B cell (primary cell): ENCODE data around the gene USP30. TPM values are rescaled to one million over a fixed set of nuclear protein-coding genes. Genes with fewer than 3 reads are reported as not detected.
A peak's percentile ranks its signal among the peaks of the same experiment; 100 is the strongest.

ENCODE experiments used
- ATAC-seq: fragments of 200-7000 bp; cut with Tn5 transposase; one replicate; pipeline ENCODE4 v1.10.0; 2021; ENCODE audit warnings: low read depth, mild to moderate bottlenecking, moderate number of reproducible peaks, moderate library complexity
- CTCF ChIA-PET: fragments of 350-600 bp; sonication (Branson Sonifier 250); formaldehyde crosslinking; loops from one replicate; lab custom pipeline; 2021; ENCODE audit warnings: antibody characterized with exemption, inconsistent platforms; lab: Charles Lee
- POLR2A ChIA-PET: fragments of 350-600 bp; sonication (Branson Sonifier 250); formaldehyde crosslinking; loops from one replicate; lab custom pipeline; 2021; ENCODE audit warnings: antibody characterized with exemption; lab: Charles Lee
- DNase-seq: peaks from one replicate; pipeline ENCODE4 v3.0.0; 2013
- H2AFZ ChIP-seq: 2 replicates; pipeline ENCODE4 v1.6.1; 2012; ENCODE audit warnings: mild to moderate bottlenecking, low read depth, low read length; ENCODE audit not compliant: insufficient read depth, poor library complexity, severe bottlenecking
- H3K27ac ChIP-seq, 2 donors: 1 replicate in 1 of 2; 2 replicates in 1 of 2; pipeline ENCODE4 v1.5.1; 2012 to 2013; ENCODE audit warnings: low read length in 2 of 2, mild to moderate bottlenecking in 2 of 2, moderate library complexity in 1 of 2
- H3K27me3 ChIP-seq, 4 experiments: fragments of 200-600 bp in 1 of 4; sonication (generic) in 1 of 4; replicated peaks in 1 of 4; 1 replicate in 2 of 4; 2 replicates in 2 of 4; pipeline versions ENCODE4 v1.6.1 to v1.7.0; 2013 to 2016; ENCODE audit warnings: low read length in 3 of 4, mild to moderate bottlenecking in 2 of 4, mixed read lengths in 1 of 4, moderate library complexity in 1 of 4; ENCODE audit not compliant: insufficient read depth in 4 of 4, control insufficient read depth in 3 of 4; ENCODE audit errors: control extremely low read depth in 1 of 4
- H3K36me3 ChIP-seq, 2 experiments: replicated peaks in 1 of 2; 1 replicate in 1 of 2; 2 replicates in 1 of 2; pipeline versions ENCODE4 v1.6.1 to v1.7.1; 2013; ENCODE audit warnings: low read length in 1 of 2; ENCODE audit not compliant: insufficient read depth in 2 of 2, control insufficient read depth in 1 of 2; ENCODE audit errors: control extremely low read depth in 1 of 2, extremely low read depth in 1 of 2
- H3K4me1 ChIP-seq, 2 donors: fragments of 200-600 bp in 1 of 2; sonication (generic) in 1 of 2; 1 replicate in 1 of 2; 2 replicates in 1 of 2; pipeline versions ENCODE4 v1.5.1 to v1.6.1; 2013 to 2017; ENCODE audit warnings: low read length in 2 of 2; ENCODE audit not compliant: control insufficient read depth in 2 of 2, insufficient read depth in 2 of 2
- H3K4me2 ChIP-seq: replicated peaks from 2 replicates; pipeline ENCODE3; 2012; ENCODE audit warnings: mild to moderate bottlenecking, low read depth, low read length; ENCODE audit not compliant: poor library complexity, severe bottlenecking
- H3K4me3 ChIP-seq, 5 experiments: fragments of 200-600 bp in 1 of 5; sonication (generic) in 1 of 5; 1 replicate in 3 of 5; 2 replicates in 2 of 5; pipeline versions ENCODE4 v1.5.1 to v1.7.0; 2011 to 2016; ENCODE audit warnings: low read length in 4 of 5, mild to moderate bottlenecking in 4 of 5, low read depth in 2 of 5, control low read depth in 1 of 5, moderate library complexity in 1 of 5; ENCODE audit not compliant: insufficient read depth in 1 of 5; ENCODE audit errors: control extremely low read depth in 1 of 5, extremely low read depth in 1 of 5
- H3K79me2 ChIP-seq: fragments of 200-600 bp; sonication (generic); one replicate; pipeline ENCODE4 v1.6.0; 2016; ENCODE audit warnings: low read length; ENCODE audit not compliant: control insufficient read depth, insufficient read depth
- H3K9ac ChIP-seq: fragments of 200-600 bp; sonication (generic); 2 replicates; pipeline ENCODE4 v1.6.1; 2017; ENCODE audit warnings: mild to moderate bottlenecking, low read length, moderate library complexity
- H3K9me3 ChIP-seq, 3 donors: one replicate each; pipeline versions ENCODE4 v1.6.1 to v1.7.1; 2013; ENCODE audit warnings: low read length in 2 of 3; ENCODE audit not compliant: control insufficient read depth in 2 of 3, insufficient read depth in 1 of 3; ENCODE audit errors: control extremely low read depth in 1 of 3
- H4K20me1 ChIP-seq: 2 replicates; pipeline ENCODE4 v1.6.0; 2012; ENCODE audit warnings: mild to moderate bottlenecking, low read length; ENCODE audit not compliant: insufficient read depth, control insufficient read depth, poor library complexity, severe bottlenecking
- H3K27ac Mint-ChIP-seq: one replicate; pipeline ENCODE4 v1.8.0; 2021; ENCODE audit warnings: mixed read lengths
- H3K27me3 Mint-ChIP-seq: one replicate; pipeline ENCODE4 v1.8.0; 2021; ENCODE audit warnings: mixed read lengths
- H3K4me1 Mint-ChIP-seq: one replicate; pipeline ENCODE4 v1.8.0; 2021; ENCODE audit warnings: mixed read lengths
- H3K4me3 Mint-ChIP-seq: one replicate; pipeline ENCODE4 v1.8.0; 2021; ENCODE audit warnings: mixed read lengths
- H3K9me3 Mint-ChIP-seq: one replicate; pipeline ENCODE4 v1.8.0; 2022; ENCODE audit warnings: mixed read lengths; ENCODE audit not compliant: insufficient read depth
- EZH2 ChIP-seq: IDR thresholded peaks from 2 replicates; pipeline ENCODE4 v1.6.1; 2012; ENCODE audit warnings: borderline replicate concordance, low read depth, mild to moderate bottlenecking, moderate library complexity, low read length; ENCODE audit not compliant: insufficient read depth, poor library complexity, severe bottlenecking
- WGBS: methylation state at CpG from one replicate; pipeline ENCODE4 v1.1.5; 2013; ENCODE audit warnings: missing lambda C conversion rate; ENCODE audit not compliant: insufficient coverage; 5-methylcytosine and 5-hydroxymethylcytosine counted together
- intact Hi-C: fragments of 100-400 bp; cut with micrococcal nuclease; formaldehyde crosslinking; loops from one replicate; pipeline ENCODE4 v1.10.0; 2022
- polyA plus RNA-seq: library from polyadenylated mRNA; depleted of rRNA; stranded (reverse); fragments of >200 nt; gene quantifications from 2 replicates; pipeline ENCODE4 v1.2.3, GENCODE V29; 2012
- total RNA-seq, 2 donors: library from RNA; stranded (reverse); fragments of 120-200 nt in 1 of 2; gene quantifications; 1 replicate in 1 of 2; 2 replicates in 1 of 2; pipeline versions ENCODE4 v1.2.3 to v1.2.4, GENCODE V29; 2013 to 2022
- TF ChIP-seq, protein P1 (sequence below): fragments of 200-600 bp; IDR thresholded peaks from one replicate; pipeline ENCODE4 v1.8.0; 2022; ENCODE audit warnings: antibody characterized with exemption, mild to moderate bottlenecking

The USP30 gene
- total and polyA plus RNA-seq, 2 donors (not counting 1 experiment from before 2014, with no cell fraction given) = 7.2 to 32.5 TPM

DNA sequence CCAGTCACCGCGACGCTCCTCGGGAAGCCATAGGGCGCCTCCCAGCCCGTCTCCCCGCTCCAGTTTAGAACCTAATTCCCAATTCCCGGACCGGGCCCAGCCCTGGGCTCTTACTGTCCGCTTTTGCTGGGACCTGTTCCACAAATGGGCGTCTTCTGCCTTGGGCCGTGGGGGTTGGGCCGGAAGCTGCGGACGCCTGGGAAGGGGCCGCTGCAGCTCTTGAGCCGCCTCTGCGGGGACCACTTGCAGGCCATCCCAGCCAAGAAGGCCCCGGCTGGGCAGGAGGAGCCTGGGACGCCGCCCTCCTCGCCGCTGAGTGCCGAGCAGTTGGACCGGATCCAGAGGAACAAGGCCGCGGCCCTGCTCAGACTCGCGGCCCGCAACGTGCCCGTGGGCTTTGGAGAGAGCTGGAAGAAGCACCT, 45.8 kb downstream of the USP30 start:
- H3K79me2 ChIP-seq = peaks cover 13% of the 10 kb centered on the region
- Mint-ChIP-seq H3K4me1 (peaks cover 27% of the 10 kb centered on the region), H3K27me3 (no peaks in the 10 kb centered on the region), H3K9me3 (no peaks in the 10 kb centered on the region), H3K27ac (peak overlapping the region; percentile 69), H3K4me3 (peak overlapping the region; percentile 92)
- intact Hi-C loops = loop anchor here (1.0 to 10.0 kb wide), 6 partner anchors 14 to 617 kb away; partner anchors contain the start of genes FAM222A, FICD, SELPLG and USP30
- no peaks in the 10 kb centered on the region for H3K9me3 ChIP-seq
- H2AFZ ChIP-seq = peak overlapping the region; percentile 93
- H3K4me2 ChIP-seq = peak overlapping the region; percentile 90
- POLR2A ChIA-PET = interaction anchor here (0.6 kb wide), 1 partner anchor 67 kb away, joined by 6 read pairs; no protein-coding TSS in a partner anchor
- no peak for DNase-seq
- peaks cover 0 to 2% of the 10 kb centered on the region in 2 experiments for H3K36me3 ChIP-seq
- no peak for TF ChIP-seq EZH2
- TF ChIP-seq, protein P1, sequence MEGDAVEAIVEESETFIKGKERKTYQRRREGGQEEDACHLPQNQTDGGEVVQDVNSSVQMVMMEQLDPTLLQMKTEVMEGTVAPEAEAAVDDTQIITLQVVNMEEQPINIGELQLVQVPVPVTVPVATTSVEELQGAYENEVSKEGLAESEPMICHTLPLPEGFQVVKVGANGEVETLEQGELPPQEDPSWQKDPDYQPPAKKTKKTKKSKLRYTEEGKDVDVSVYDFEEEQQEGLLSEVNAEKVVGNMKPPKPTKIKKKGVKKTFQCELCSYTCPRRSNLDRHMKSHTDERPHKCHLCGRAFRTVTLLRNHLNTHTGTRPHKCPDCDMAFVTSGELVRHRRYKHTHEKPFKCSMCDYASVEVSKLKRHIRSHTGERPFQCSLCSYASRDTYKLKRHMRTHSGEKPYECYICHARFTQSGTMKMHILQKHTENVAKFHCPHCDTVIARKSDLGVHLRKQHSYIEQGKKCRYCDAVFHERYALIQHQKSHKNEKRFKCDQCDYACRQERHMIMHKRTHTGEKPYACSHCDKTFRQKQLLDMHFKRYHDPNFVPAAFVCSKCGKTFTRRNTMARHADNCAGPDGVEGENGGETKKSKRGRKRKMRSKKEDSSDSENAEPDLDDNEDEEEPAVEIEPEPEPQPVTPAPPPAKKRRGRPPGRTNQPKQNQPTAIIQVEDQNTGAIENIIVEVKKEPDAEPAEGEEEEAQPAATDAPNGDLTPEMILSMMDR = no peak
- H4K20me1 ChIP-seq = no peaks in the 10 kb centered on the region
- CTCF ChIA-PET = interaction anchor here (3.4 kb wide), 1 partner anchor 14 kb away, joined by 19 read pairs; no protein-coding TSS in a partner anchor
- peak overlapping the region; percentile 77 for H3K9ac ChIP-seq
- peak overlapping the region; percentile 53 to 89 (median 81) for H3K4me3 ChIP-seq
- H3K27ac ChIP-seq = peak overlapping the region in 1 of 2 donors; percentile 53
- H3K4me1 ChIP-seq = peaks cover 19 to 24% of the 10 kb centered on the region in 2 donors
- ATAC-seq = peak; percentile 15
- H3K27me3 ChIP-seq = no peaks in the 10 kb centered on the region
- under 1% methylated on average over 32 of the region's 32 CpGs for WGBS

DNA sequence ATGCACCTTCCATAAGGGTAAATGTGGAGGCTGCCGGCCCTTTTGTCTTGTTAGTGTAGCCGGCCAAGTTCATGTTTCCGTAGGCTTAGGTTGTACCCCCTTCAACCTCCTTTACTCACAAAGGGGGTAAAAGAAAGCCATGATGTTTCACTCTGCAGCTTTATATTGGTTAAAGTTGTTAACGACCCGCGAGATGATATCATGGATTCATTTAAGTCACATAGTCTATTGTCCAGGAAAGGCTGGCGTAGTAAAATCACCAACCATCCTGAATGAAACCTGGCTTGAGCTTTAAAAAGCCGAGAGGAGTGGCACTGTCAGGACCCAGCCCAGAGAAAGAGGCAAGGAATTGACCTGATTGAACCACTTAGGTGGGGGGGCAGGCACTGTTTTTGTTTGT, 46.3 kb downstream of the USP30 start:
- Histone ChIP-seq H3K9me3 (no peaks in the 10 kb centered on the region), H3K27ac (peak overlapping the region in 1 of 2 donors; percentile 53), H3K27me3 (no peaks in the 10 kb centered on the region), H4K20me1 (no peaks in the 10 kb centered on the region), H3K4me2 (peak overlapping the region; percentile 90), H3K79me2 (peaks cover 11% of the 10 kb centered on the region), H3K36me3 (peaks cover under 1 to 7% of the 10 kb centered on the region in 2 experiments), H3K9ac (peak overlapping the region; percentile 77), H3K4me3 (peak overlapping the region; percentile 53 to 89 (median 81)), H2AFZ (peak overlapping the region; percentile 93), H3K4me1 (peaks cover 17 to 21% of the 10 kb centered on the region in 2 donors)
- ATAC-seq (no peak), DNase-seq (no peak)
- ChIA-PET POLR2A (interaction anchor here (0.6 kb wide), 1 partner anchor 67 kb away, joined by 6 read pairs; no protein-coding TSS in a partner anchor), CTCF (interaction anchor here (3.4 kb wide), 1 partner anchor 14 kb away, joined by 19 read pairs; no protein-coding TSS in a partner anchor)
- H3K27me3 Mint-ChIP-seq = no peaks in the 10 kb centered on the region
- peak overlapping the region; percentile 69 for H3K27ac Mint-ChIP-seq
- H3K9me3 Mint-ChIP-seq = no peaks in the 10 kb centered on the region
- WGBS = 19% methylated on average over 5 of the region's 8 CpGs
- H3K4me1 Mint-ChIP-seq = peaks cover 23% of the 10 kb centered on the region
- H3K4me3 Mint-ChIP-seq = peak overlapping the region; percentile 92
- no peak for TF ChIP-seq EZH2
- TF ChIP-seq, protein P1 = no peak
- intact Hi-C loops = loop anchor here (1.0 to 10.0 kb wide), 6 partner anchors 14 to 616 kb away; partner anchors contain the start of genes FAM222A, FICD, SELPLG and USP30
